ENCODE data around the gene CTRB1.

The CTRB1 gene

GRCh38 chr16:75257886-75258806, 39.4 kb downstream of the CTRB1 start:
- no peak overlapping the region for H3K4me3 ChIP-seq (replicated peaks in 1 of 2; ENCODE audit: low read depth in 2 of 2, low read length in 2 of 2)
- TF ChIP-seq CTCF (IDR thresholded peaks at IDR 0.05; ENCODE audit: low read depth, low read length): no peak
- no peak for DNase-seq (ENCODE audit: low read depth in 2 of 2)

GRCh38 chr16:75258807-75259141, 40.0 kb downstream of the CTRB1 start:
- no peak for DNase-seq (ENCODE audit: low read depth in 2 of 2)
- no peak overlapping the region for H3K4me3 ChIP-seq (replicated peaks in 1 of 2; ENCODE audit: low read depth in 2 of 2, low read length in 2 of 2)
- no peak for TF ChIP-seq CTCF (IDR thresholded peaks at IDR 0.05; ENCODE audit: low read depth, low read length)

GRCh38 chr16:75260851-75261589, 42.2 kb downstream of the CTRB1 start:
- DNase-seq (ENCODE audit: low read depth in 2 of 2): no peak
- TF ChIP-seq CTCF (IDR thresholded peaks at IDR 0.05; ENCODE audit: low read depth, low read length): no peak
- no peak overlapping the region for H3K4me3 ChIP-seq (replicated peaks in 1 of 2; ENCODE audit: low read depth in 2 of 2, low read length in 2 of 2)

GRCh38 chr16:75261590-75262078, 42.8 kb downstream of the CTRB1 start:
- H3K4me3 ChIP-seq (replicated peaks in 1 of 2; ENCODE audit: low read depth in 2 of 2, low read length in 2 of 2): no peak overlapping the region
- TF ChIP-seq CTCF (IDR thresholded peaks at IDR 0.05; ENCODE audit: low read depth, low read length): no peak
- DNase-seq (ENCODE audit: low read depth in 2 of 2): no peak

- peak in 1 of 2 donors; percentile 64 for DNase-seq (ENCODE audit: low read depth in 2 of 2)
- TF ChIP-seq CTCF (IDR thresholded peaks at IDR 0.05; ENCODE audit: low read depth, low read length): no peak
- H3K4me3 ChIP-seq (replicated peaks in 1 of 2; ENCODE audit: low read depth in 2 of 2, low read length in 2 of 2): no peak overlapping the region
Observed at GRCh38 chr16:75262104-75262799, 43.5 kb downstream of the CTRB1 start.

- no peak for TF ChIP-seq CTCF (IDR thresholded peaks at IDR 0.05; ENCODE audit: low read depth, low read length)
- no peak for DNase-seq (ENCODE audit: low read depth in 2 of 2)
- no peak overlapping the region for H3K4me3 ChIP-seq (replicated peaks in 1 of 2; ENCODE audit: low read depth in 2 of 2, low read length in 2 of 2)
Observed at GRCh38 chr16:75262800-75263127, 44.0 kb downstream of the CTRB1 start.
